ENCODE measurements around the gene ZNF730.
"Not testable (repeated sequence)": the region's sequence is repeated elsewhere in the genome, so short reads cannot be mapped to it uniquely, and the experiment has no call there.

Gene ZNF730

GRCh38 chr19:23116802-23117571 is at the start of gene ZNF730:
Gene ZNF730 (plus strand): TSS chr19:23117025. CDS start chr19:23117174, 149 bp downstream.
- peak; percentile 3 for DNase-seq

GRCh38 chr19:23070353-23071146 is 46.3 kb upstream of the ZNF730 start:
- peak; percentile 9 for DNase-seq

GRCh38 chr19:23071147-23071511 is 45.7 kb upstream of the ZNF730 start:
- DNase-seq, result no peak

- DNase-seq, result peak; percentile 18
These were observed 41.6 kb upstream of the ZNF730 start for GRCh38 chr19:23075031-23075733.

GRCh38 chr19:23077776-23078175 is 39.0 kb upstream of the ZNF730 start:
- DNase-seq, result not testable (repeated sequence)

GRCh38 chr19:23093832-23094231 is 23.0 kb upstream of the ZNF730 start:
- no peak for DNase-seq

GRCh38 chr19:23095418-23095817 is 21.4 kb upstream of the ZNF730 start:
- DNase-seq, result no peak

GRCh38 chr19:23098286-23098685 is 18.5 kb upstream of the ZNF730 start:
- no peak for DNase-seq

- no peak for DNase-seq
These were observed 17.8 kb upstream of the ZNF730 start for GRCh38 chr19:23098988-23099387.

GRCh38 chr19:23099966-23100365 is 16.9 kb upstream of the ZNF730 start:
- no peak for DNase-seq

- no peak for DNase-seq
These were observed 15.6 kb upstream of the ZNF730 start for GRCh38 chr19:23101241-23101640.

- no peak for DNase-seq
These were observed 1.6 kb downstream of the ZNF730 start for GRCh38 chr19:23118400-23118799.

- not testable (repeated sequence) for DNase-seq
These were observed 17.4 kb downstream of the ZNF730 start for GRCh38 chr19:23134211-23134610.

- no peak for DNase-seq
These were observed 29.0 kb downstream of the ZNF730 start for GRCh38 chr19:23145617-23146415.

GRCh38 chr19:23160766-23161165 is 43.9 kb downstream of the ZNF730 start:
- no peak for DNase-seq

GRCh38 chr19:23168286-23168685 is 51.5 kb downstream of the ZNF730 start:
- DNase-seq, result not testable (repeated sequence)

- DNase-seq, result no peak
These were observed 66.4 kb downstream of the ZNF730 start for GRCh38 chr19:23183251-23183650.

GRCh38 chr19:23190341-23190740 is 73.5 kb downstream of the ZNF730 start:
- DNase-seq, result no peak
